Activated CD8-positive, alpha-beta memory T cell treated with anti-CD3 and anti-CD28 coated beads for 24 hours (primary cell): ENCODE measurements around the gene EIF5A.

ENCODE experiments used
- DNase-seq: peaks from one replicate; pipeline ENCODE4 v3.0.0-alpha.2; 2020

The EIF5A gene

GRCh38 chr17:7313890-7314718, 6.7 kb downstream of the EIF5A start:
- DNase-seq, result peak; percentile 71

DNA sequence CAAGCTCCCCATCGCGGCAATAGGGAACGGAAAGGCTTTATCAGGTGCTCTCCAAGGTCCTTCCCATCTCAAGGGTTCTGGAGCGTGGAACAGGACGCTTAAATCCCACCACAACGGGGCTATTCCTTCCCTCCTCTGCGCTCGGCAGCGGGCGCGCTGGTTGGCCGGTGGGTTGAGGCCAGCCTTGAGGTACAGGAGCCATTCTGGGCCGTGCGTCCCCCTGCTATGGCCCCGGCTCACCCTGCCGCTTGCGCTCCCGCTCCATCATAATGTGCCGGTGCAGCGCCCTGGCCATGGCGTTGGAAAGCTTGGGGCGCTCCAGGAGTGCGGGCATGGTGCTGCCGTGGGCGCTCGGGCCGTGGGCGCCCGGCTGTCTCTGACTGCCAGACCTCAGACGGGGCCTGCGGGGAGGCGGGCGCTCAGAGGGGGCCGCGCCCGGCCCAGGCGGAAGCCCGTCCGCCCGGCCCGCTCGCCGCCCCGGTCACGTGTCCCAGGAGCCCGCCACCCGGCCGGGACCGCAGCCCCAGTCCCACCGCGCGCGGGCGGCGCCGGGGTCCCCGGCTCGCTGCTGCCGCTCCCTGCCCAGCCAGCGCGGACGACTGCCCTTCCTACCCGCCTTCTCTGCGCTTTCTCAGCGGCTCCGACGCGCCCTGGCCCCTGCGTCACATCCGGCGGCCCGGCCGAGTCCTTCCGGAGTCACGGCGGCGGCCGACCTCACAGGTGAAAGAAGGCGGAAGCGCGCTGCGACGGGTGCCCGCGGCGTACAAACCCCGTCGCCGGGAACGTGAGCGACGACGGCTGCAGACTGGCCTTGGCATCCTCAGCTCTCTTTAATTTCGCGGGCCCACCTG, 7.5 kb downstream of the EIF5A start, which contains the start of gene GPS2:
GPS2 (minus strand) TSS at position 642 of the 851 bp plus-strand sequence; CDS start at position 334, 308 bp downstream.
- peak; percentile 97 for DNase-seq

DNA sequence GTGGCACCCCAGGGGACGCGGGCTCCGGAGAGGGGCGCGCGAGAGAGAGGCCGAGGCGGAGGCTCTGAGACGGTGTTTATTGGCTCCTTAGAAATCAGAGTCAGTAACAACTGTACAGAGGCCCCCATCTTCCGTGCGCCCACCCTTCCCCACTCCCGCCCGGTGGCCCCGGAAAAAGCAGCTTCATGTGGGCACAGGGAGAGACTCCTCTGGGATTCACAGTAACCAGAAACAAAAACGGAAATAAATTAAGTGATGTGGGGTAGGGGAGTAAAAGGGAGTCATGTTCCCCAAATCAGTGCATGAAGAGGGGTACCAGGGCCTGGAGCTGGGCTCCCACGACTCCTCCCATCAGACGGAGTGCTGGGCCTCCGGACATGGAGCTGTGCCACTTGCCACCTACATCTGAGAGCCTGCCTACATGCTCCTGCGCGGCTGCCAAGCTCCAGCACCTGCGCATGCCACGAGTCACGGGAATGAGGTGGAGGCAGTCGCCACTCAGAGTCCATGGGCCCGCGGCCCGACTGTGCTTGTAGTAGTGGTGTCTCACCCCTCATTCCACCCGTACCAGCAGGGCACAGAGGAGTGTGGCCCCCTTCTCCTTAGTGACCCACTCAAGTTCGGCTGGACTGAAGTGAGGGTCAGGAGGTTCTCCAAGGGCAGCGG, 8.3 kb downstream of the EIF5A start:
- DNase-seq, result no peak

DNA sequence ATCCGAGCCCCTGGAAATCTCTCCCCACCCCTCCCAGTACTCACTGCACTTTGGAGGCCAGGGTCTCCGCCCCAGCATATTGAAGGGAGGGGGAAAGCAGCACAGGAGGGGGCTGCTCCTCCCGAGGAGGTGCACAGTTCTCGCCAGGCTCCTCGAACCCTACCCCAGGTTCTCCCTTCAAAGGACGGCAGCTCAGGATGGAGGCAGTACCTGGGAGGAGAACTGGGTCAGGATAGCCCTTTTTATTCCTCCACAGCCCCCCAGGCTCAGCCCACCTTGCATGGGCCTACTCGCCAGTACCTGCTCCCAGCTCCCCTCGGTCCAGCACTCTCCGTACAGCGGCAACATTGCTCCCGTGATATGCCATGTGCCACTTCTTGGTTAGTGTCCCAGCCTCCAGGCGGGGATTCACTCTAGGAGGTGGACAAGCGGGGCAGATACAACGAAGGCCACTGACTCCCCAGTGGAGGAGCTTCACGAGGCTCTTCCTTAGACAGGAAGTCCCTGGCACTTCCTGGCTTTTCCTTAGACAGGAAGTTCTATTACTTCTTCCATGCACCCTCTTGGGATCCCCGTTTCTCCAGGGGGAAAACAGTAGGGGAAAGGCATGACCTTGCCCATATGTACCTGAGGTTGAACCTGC, 9.9 kb downstream of the EIF5A start:
- DNase-seq, result no peak

- no peak for DNase-seq
These were observed 10.9 kb downstream of the EIF5A start for GRCh38 chr17:7318121-7318860.

GRCh38 chr17:7321466-7321865, 14.0 kb downstream of the EIF5A start:
- DNase-seq, result no peak

DNA sequence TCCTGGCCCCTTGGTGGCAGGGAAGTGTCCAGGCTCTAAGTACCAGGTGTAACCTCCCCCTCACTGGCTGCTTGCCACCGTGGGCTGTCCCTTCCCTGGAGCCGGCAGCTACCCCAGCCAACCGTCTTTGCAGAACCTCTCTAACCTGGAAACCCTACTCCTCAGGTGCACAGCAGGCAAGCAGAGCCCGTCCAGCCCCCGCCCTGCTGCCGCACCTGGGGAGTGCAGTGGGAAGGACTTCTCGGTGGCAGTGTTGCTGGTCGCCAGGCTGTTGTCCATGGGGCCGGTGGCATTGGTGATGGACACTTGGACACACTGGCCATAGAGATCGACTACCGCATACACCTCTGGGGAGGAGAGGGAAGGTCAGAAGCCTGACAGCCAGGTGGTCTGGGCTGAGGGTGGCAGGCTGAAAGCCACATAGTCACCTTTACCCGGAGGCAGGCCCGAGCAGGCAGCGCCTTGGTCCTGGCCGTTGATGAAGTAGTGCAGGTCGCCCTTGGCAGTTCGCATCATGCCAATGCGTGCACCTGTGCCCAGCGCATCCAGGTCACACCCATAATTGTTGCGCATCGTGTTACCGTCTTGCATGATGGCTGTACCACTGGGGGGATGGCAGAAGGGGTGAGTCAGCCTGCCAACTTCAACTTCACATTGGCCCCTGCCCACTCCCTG, 15.2 kb downstream of the EIF5A start:
- no peak for DNase-seq

- DNase-seq, result peak; percentile 88
These were observed 16.5 kb downstream of the EIF5A start for GRCh38 chr17:7323731-7324437.

DNA sequence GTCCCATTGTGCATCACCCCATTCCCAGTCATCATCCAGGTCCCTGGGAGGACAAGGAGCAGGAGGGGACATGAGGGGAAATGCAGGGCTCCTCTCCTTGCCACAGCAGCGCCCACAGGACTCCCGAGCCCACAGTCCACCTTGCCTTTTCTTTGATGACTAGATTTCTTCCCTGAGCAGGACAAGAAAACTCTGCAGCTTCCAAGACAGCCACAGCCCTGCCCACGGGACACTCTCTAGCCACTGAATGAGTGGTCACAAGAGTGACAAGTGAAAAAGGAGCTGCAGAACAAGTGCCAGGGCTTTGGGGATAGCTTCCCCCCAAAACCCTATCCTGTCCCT, 17.0 kb downstream of the EIF5A start:
- no peak for DNase-seq

GRCh38 chr17:7325031-7325528, 17.7 kb downstream of the EIF5A start:
- no peak for DNase-seq

GRCh38 chr17:7326186-7326585, 18.8 kb downstream of the EIF5A start:
- DNase-seq, result no peak

DNA sequence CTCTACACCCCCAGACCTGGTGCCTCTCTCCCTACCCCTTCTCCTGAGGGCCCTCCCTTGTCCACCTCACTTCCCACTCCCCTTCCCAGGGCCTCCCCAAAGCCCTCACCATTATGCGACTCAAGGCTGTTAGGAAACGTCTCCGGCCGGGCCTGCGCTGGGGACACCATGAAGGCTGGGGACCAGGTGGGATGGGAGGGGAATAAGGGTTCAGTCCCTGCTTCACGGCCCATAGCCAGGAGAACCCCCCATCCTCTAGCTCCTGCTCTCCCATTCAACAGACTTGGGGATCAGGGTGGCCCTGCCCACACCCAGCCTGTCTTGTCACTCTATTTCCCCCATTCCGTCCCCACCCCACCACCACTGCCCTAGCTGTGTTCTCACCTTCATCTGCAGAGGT, 19.6 kb downstream of the EIF5A start:
- DNase-seq, result no peak

- no peak for DNase-seq
These were observed 20.1 kb downstream of the EIF5A start for GRCh38 chr17:7327501-7327900.

- no peak for DNase-seq
These were observed 20.6 kb downstream of the EIF5A start for GRCh38 chr17:7328009-7328408.

DNA sequence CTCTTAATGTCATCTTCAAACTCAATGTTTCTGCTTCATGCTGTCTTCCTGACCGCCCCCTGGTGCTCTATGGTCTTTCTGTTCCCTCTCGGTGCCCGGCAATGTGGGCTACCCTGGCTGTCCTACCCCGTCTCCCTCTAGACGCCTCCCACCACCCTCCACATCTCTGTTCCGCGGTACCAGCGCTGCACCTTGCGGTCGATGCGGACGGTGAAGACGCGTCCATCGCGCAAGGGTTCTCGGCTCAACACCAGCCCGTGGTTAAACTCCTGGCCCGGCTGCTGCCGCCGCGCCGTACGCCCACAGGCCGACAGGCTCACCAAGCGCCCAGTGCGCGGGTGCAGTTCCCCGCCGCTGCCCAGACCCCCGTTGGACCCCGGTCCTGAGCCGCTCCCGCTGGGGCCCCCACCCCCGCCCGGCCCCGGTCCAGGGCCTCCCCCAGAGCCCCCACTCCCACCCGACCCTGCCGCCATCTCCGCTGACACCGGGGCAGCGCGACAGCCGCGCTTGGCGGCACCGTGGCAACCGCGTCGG, 21.5 kb downstream of the EIF5A start, which contains the start of gene NEURL4:
NEURL4 (minus strand) TSS at position 496 of the 534 bp plus-strand sequence; CDS start at position 473, 23 bp downstream.
- DNase-seq, result no peak

- peak; percentile 98 for DNase-seq
These were observed 22.1 kb downstream of the EIF5A start for GRCh38 chr17:7329374-7329996.

- DNase-seq, result peak; percentile 94
These were observed 22.7 kb downstream of the EIF5A start for GRCh38 chr17:7329997-7330637.

DNA sequence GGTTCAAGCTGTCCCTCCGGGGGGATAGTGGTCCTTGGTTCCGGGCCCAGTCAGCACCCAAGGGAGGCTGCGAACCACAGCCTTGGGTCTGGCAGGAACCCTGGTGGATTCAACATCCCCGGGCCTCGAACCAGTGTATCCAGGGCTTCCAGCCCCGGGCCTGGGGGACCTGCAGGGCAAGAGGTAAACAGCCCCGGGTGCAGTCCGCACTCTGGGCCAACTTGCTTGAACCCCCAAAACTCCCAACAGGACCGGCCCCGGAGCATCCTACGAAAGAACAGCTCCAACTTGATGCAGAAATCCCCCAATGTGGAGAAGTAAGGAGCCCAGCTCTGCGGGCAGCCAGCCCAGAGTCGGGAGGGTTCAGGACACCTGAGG, 23.2 kb downstream of the EIF5A start:
- no peak for DNase-seq

GRCh38 chr17:7332111-7332510, 24.7 kb downstream of the EIF5A start:
- DNase-seq, result no peak
